HUES64 (cell line): ENCODE data around the gene HMCN1.
"Not testable (repeated sequence)": the region's sequence is repeated elsewhere in the genome, so short reads cannot be mapped to it uniquely, and the experiment has no call there.

ENCODE experiments used
- H3K27ac ChIP-seq: 2 replicates; pipeline ENCODE4 v1.7.0; 2013; ENCODE audit warnings: low read depth, low read length, inconsistent platforms
- H3K27me3 ChIP-seq: 2 replicates; pipeline ENCODE4 v1.6.1; 2013; ENCODE audit warnings: mild to moderate bottlenecking, low read length; ENCODE audit not compliant: insufficient read depth
- H3K36me3 ChIP-seq: 2 replicates; pipeline ENCODE4 v1.6.1; 2013; ENCODE audit warnings: mild to moderate bottlenecking, low read length; ENCODE audit not compliant: insufficient read depth
- H3K4me1 ChIP-seq: 2 replicates; pipeline ENCODE4 v1.6.1; 2013; ENCODE audit warnings: mild to moderate bottlenecking, low read length, moderate library complexity; ENCODE audit not compliant: insufficient read depth
- H3K4me3 ChIP-seq: 2 replicates; pipeline ENCODE4 v1.5.1; 2013; ENCODE audit warnings: mild to moderate bottlenecking, low read length, moderate library complexity
- H3K9ac ChIP-seq: 2 replicates; pipeline ENCODE4 v1.6.1; 2013; ENCODE audit warnings: mild to moderate bottlenecking, low read depth, low read length
- H3K9me3 ChIP-seq: 2 replicates; pipeline ENCODE4 v1.6.1; 2013; ENCODE audit warnings: low read depth, low read length; ENCODE audit not compliant: insufficient read depth
- WGBS: fragments of 150-250, 120-280 bp; methylation state at CpG from one replicate; pipeline ENCODE4 v1.1.7; 2013; ENCODE audit warnings: missing lambda C conversion rate; 5-methylcytosine and 5-hydroxymethylcytosine counted together

The HMCN1 gene

DNA sequence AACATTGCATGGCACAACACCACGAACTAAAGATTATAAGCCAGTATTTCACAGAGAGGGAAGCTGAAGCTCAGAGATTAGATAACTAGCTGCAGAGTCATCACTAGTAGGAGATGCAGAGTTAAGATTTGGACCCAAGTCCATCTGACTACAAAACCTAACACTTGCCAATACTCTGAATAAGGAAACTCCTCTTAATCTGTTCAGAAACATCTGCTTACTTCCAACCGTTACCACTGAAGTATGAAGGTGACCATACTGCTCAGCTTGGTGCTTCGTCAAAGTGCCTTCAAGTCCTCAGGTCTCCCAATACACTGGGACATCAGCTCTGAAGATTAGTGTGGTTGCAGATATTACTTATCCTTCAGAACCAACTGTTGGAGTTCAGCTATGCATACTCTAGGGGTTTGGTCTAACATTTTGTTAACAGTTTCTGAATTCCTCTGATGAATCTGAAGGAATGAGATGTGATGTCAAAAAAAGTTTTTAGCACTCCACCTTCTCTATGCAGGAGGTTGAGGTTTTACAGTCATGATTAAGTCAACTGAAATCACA, 461.3 kb downstream of the HMCN1 start:
- H3K36me3 ChIP-seq: no peaks in the 10 kb centered on the region
- H3K9me3 ChIP-seq: no peaks in the 10 kb centered on the region
- H3K27ac ChIP-seq: no peak overlapping the region
- WGBS: 91% methylated on average over 3 of the region's 3 CpGs
- H3K9ac ChIP-seq: no peak overlapping the region
- no peak overlapping the region for H3K4me3 ChIP-seq
- no peaks in the 10 kb centered on the region for H3K4me1 ChIP-seq
- H3K27me3 ChIP-seq: no peaks in the 10 kb centered on the region

DNA sequence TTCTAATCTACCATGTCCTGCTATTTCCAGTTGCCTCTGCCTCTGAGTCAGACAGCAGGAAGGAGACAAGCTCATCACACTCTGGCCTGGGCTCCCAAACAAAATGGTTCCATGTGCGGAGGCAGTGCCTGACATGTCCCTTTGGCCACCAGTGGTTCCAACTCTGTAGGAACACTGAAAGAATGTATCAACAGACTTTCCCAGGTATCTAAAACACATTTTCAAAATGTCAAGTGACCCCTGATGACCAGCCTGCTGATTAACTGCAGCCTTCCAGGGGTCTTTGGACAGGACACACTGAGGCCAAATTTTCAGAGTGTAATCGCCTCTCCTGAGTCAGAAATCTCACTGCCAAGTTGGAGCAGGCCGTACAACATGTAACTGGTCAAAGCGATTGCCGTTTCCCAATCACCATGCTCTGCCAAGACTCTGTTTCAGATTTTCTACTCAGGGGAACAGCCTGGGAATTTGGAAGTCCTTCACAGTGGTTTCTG, 468.1 kb downstream of the HMCN1 start:
- Histone ChIP-seq H3K4me3 (no peak overlapping the region), H3K36me3 (no peaks in the 10 kb centered on the region), H3K9ac (no peak overlapping the region), H3K27me3 (no peaks in the 10 kb centered on the region), H3K27ac (no peak overlapping the region), H3K9me3 (no peaks in the 10 kb centered on the region), H3K4me1 (peaks cover 8% of the 10 kb centered on the region; the same call in 1 of the 2 replicates)
- WGBS: 95% methylated on average over 5 of the region's 5 CpGs

DNA sequence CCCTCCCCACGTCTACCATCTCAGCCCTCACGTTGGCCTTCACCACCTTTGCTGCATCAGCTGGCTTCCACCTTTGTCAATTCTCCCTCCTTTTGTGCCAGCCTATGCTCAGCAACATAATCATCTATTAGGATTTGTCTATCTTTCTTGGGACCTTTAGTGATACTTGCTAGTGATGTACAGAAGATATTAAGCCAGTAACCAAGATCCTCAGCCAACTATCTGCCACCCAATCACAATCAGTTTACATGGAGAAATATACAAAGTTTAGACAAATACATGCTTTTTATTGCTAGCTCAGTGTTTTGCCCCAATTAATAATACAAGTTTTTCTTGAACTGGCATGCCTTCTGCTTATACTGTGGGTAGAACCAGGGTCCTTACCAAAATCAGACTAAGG, 468.6 kb downstream of the HMCN1 start:
- no peaks in the 10 kb centered on the region for H3K36me3 ChIP-seq
- peaks cover 8% of the 10 kb centered on the region; the same call in 1 of the 2 replicates for H3K4me1 ChIP-seq
- H3K27me3 ChIP-seq: no peaks in the 10 kb centered on the region
- 96% methylated on average over 2 of the region's 2 CpGs for WGBS
- H3K27ac ChIP-seq: no peak overlapping the region
- no peak overlapping the region for H3K9ac ChIP-seq
- no peaks in the 10 kb centered on the region for H3K9me3 ChIP-seq
- H3K4me3 ChIP-seq: no peak overlapping the region

DNA sequence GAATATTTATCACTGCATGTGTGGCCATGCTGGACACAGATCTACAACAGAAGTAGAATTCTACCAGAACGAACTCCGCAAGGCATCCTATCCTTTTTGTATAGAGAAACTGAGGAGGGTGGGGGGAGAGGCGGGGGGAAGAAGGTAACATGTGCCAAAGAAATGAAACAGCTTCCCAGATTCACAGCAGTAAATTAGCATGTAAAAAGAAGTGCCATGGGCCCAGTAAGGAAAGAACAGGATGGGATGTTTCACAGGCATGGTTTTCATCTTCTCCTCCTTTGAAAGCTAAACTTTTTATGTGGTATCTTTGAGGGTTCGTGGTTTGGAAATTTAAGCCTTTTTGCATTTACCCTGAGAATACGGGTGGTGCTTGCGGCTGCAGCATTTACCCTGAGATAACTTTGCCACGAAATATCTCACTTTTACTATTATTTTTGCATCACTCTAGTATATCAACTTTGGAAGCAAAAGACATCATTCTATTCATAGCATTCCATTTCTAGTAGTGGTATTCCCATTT, 471.9 kb downstream of the HMCN1 start:
- H3K9me3 ChIP-seq: no peaks in the 10 kb centered on the region
- H3K9ac ChIP-seq: no peak overlapping the region
- H3K4me1 ChIP-seq: peaks cover 12% of the 10 kb centered on the region
- H3K27ac ChIP-seq: no peak overlapping the region
- H3K27me3 ChIP-seq: no peaks in the 10 kb centered on the region
- no peak overlapping the region for H3K4me3 ChIP-seq
- no peaks in the 10 kb centered on the region for H3K36me3 ChIP-seq
- WGBS: 74% methylated on average over 7 of the region's 7 CpGs

DNA sequence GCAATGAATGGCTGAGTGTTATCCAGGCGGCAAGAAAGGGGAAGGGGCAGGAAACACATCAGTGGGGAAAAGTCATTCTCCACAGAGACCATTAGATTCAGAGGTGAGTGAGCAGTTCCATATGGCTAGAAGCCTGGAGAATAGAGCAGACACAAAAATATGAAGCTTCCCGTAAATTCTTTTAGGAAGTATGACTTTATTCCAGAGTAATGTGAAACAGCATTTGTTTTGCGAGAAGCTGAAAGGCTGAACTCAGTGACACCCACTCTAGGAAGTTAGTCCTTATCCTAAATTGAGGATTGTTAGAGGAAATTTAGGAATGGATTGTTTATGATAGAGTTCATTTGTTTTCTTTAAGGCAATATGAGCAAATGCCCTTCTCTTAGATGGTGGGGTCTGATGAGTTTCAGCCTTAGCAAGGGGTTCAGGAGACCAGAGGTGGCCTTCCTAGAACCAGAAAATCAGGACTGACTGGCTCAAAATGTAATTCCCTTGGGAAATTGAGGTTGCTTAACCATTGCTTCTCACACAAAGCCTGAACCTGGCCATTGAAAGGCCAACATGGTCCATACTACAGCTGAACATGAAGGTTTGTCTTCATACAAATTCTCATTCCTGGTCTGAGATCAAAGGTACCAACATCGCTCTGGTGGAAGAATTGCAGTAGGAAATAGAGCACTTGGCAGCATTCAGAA, 473.3 kb downstream of the HMCN1 start:
- Histone ChIP-seq H3K27me3 (no peaks in the 10 kb centered on the region), H3K4me3 (no peak overlapping the region), H3K4me1 (peaks cover 12% of the 10 kb centered on the region), H3K9ac (no peak overlapping the region), H3K36me3 (no peaks in the 10 kb centered on the region), H3K9me3 (no peaks in the 10 kb centered on the region), H3K27ac (no peak overlapping the region)
- 97% methylated on average over 4 of the region's 4 CpGs for WGBS

DNA sequence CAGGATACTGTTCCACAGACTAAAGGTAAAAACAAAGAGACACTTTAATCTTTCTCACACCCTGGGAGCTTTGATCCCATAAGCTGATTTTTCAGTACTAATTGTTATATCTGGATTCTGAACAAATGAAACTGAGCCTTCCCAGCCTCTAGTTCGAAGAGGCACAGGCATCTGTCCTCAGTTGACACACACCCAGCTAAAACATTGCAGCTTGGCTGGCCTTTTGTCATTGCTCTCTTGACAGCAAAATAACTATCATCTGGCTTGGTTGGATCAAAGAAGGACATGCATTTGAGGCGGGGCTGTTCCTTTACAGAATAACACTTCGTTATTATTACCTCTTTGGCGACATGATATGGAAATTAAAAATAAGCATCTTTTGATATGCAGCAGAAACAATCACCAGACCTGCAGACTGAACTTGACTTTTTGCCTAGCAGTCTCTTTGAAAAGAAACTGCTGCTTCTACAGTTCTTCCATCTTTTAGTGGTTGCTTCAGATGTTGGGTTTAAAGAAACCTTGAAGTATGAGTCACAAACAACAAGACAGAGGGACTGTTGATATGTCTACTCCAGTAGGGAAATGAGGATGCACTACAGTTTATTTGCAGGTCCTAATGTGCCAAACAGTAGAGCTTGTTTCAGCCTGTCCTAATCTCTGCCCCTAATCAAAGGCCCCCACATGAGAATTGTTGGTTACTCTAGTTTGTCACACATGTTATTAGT, 474.4 kb downstream of the HMCN1 start:
- Histone ChIP-seq H3K4me3 (no peak overlapping the region), H3K9ac (no peak overlapping the region), H3K4me1 (peaks cover 12% of the 10 kb centered on the region), H3K27me3 (no peaks in the 10 kb centered on the region), H3K27ac (no peak overlapping the region), H3K9me3 (no peaks in the 10 kb centered on the region), H3K36me3 (no peaks in the 10 kb centered on the region)
- 74% methylated on average over 4 of the region's 4 CpGs for WGBS

DNA sequence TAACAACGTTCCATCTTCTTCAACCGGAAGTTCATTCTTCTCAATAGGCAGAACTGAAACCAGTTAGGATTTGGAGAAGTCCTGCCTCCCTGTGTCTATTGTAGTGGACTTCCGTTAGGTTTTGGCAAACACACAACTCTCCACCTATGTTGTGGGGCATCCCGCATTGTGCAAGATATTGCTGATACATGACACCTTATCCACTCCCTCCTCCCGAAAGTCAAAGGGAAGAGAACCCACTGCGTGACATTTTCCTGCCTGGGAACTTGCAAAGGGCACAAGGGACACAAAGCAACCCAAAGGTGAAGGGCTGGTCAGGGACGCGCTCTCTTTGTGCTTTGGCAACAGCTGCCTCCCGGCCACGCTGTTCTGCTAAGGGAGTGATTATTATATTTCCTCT, 476.1 kb downstream of the HMCN1 start:
- Histone ChIP-seq H3K9ac (no peak overlapping the region), H3K4me1 (peaks cover 12% of the 10 kb centered on the region), H3K27ac (no peak overlapping the region), H3K9me3 (no peaks in the 10 kb centered on the region), H3K27me3 (no peaks in the 10 kb centered on the region), H3K4me3 (no peak overlapping the region), H3K36me3 (no peaks in the 10 kb centered on the region)
- 90% methylated on average over 9 of the region's 10 CpGs for WGBS

DNA sequence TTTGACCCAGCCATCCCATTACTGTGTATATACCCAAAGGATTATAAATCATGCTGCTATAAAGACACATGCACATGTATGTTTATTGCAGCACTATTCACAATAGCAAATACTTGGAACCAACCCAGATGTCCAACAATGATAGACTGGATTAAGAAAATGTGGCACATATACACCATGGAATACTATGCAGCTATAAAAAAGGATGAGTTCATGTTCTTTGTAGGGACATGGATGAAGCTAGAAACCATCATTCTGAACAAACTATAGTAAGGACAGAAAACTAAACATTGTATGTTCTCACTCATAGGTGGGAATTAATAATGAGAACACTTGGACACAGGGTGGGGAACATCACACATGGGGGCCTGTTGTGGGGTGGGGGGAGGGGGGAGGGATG, 477.4 kb downstream of the HMCN1 start:
- H3K36me3 ChIP-seq: not testable (repeated sequence)

DNA sequence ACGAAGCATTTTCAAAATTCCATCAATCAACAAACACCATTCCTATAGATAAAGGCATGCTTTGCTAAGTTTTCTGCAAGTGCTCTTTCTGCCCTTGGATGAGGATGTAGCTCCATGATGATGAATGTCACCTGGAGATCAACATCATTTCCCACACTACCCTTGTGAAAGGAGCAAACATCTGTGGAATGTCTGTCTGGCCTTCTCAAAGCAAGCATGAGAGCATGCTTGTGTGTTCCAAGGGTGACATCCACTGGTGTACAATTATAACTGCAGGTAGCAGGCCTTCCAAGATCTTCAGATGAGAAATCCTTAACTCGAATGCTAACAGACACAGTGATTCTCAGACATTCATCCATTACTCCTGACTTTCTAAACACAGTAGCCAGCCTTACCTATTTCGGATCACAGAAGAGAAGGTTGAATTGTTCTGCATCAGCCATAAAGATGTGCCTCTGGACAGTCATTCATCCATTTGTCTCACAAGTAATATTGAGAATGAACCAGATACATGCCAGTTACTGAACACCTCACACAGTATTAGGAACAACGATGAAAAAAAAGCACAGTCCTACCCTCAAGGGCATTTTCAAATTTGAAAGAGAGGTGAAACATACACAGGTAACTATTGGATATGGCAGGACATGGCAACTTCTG, 478.5 kb downstream of the HMCN1 start:
- Histone ChIP-seq H3K27ac (no peak overlapping the region), H3K4me1 (peaks cover 4% of the 10 kb centered on the region; the same call in 1 of the 2 replicates), H3K9me3 (no peaks in the 10 kb centered on the region), H3K36me3 (no peaks in the 10 kb centered on the region), H3K27me3 (no peaks in the 10 kb centered on the region), H3K4me3 (no peak overlapping the region), H3K9ac (no peak overlapping the region)
- WGBS: 74% methylated on average over 4 of the region's 4 CpGs

More for the DNA sequence above, 477.4 kb downstream of the HMCN1 start:
- not testable (repeated sequence) for H3K4me3 ChIP-seq, H3K27ac ChIP-seq, H3K4me1 ChIP-seq, H3K9me3 ChIP-seq, H3K9ac ChIP-seq, H3K27me3 ChIP-seq

DNA sequence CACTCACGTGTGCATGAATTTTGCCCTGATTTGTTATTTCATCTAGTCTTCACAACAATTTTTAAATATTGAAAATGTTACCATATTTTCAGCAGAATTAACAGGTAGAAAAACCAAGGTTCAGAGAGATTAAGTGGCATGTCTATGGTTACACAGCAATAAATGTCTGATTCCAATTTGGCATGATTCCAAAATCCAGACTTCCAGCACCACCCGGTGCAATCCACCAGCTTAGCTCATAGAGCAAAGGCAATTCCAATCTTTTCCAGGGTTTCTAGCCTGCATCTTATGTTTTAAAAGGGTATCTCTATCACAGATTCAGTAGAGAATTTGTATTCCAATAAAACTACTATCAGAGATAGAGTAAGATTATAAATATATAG, 479.0 kb downstream of the HMCN1 start:
- H3K27ac ChIP-seq: no peak overlapping the region
- no peaks in the 10 kb centered on the region for H3K36me3 ChIP-seq
- 0 out of 2 replicates have a peak, but pooled peaks cover 4% of the 10 kb centered on the region for H3K4me1 ChIP-seq
- 97% methylated on average over 2 of the region's 2 CpGs for WGBS
- H3K4me3 ChIP-seq: no peak overlapping the region
- H3K9ac ChIP-seq: no peak overlapping the region
- H3K27me3 ChIP-seq: no peaks in the 10 kb centered on the region
- H3K9me3 ChIP-seq: no peaks in the 10 kb centered on the region

DNA sequence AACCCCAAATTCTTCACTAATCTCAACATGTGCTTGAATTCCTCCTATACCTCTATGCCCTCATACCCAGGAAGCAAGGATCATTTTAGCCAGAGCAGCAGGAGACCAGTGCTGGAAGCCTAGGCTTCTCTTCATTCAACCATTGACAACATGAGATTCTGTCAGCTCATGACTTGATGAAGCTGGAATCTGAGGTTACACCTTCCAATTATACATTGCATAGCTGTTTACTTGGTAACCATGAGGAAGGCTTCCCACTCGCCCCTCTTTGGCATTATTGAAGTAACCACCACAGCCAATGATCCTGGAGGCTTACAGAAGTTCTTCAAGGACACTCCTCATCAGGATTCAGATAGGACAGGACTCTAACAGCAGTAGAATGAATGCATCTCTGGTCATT, 480.6 kb downstream of the HMCN1 start:
- no peak overlapping the region for H3K27ac ChIP-seq
- H3K27me3 ChIP-seq: no peaks in the 10 kb centered on the region
- no peaks in the 10 kb centered on the region for H3K9me3 ChIP-seq
- H3K9ac ChIP-seq: no peak overlapping the region
- no peak overlapping the region for H3K4me3 ChIP-seq
- H3K36me3 ChIP-seq: no peaks in the 10 kb centered on the region
- 93% methylated on average over 1 of the region's 1 CpG for WGBS
- no peaks in the 10 kb centered on the region for H3K4me1 ChIP-seq
